ENCODE measurements around the gene C22orf39. TPM values are rescaled to one million over a fixed set of nuclear protein-coding genes. Genes with fewer than 3 reads are reported as not detected.
A peak's percentile ranks its signal among the peaks of the same experiment; 100 is the strongest.

Gene C22orf39
- total RNA-seq, 1 donor from 2014 or later, result 25.3 TPM

GRCh38 chr22:19397734-19398104, 49.8 kb downstream of the C22orf39 start:
- H3K27me3 ChIP-seq (ENCODE audit: control insufficient read depth, insufficient read depth, low read length), result no peaks in the 10 kb centered on the region
- DNase-seq (ENCODE audit: low read depth) (no peak), FAIRE-seq (peak; percentile 62)
- no peak for TF ChIP-seq CTCF (IDR thresholded peaks at IDR 0.05; ENCODE audit: insufficient read depth, low read length, severe bottlenecking)
- H3K36me3 ChIP-seq (ENCODE audit: control insufficient read depth, insufficient read depth, low read length), result peaks cover 35% of the 10 kb centered on the region
- H3K4me3 ChIP-seq (ENCODE audit: low read depth, low read length), result no peak overlapping the region

GRCh38 chr22:19396934-19397733, 50.4 kb downstream of the C22orf39 start:
- Histone ChIP-seq H3K36me3 (ENCODE audit: control insufficient read depth, insufficient read depth, low read length) (peaks cover 35% of the 10 kb centered on the region), H3K27me3 (ENCODE audit: control insufficient read depth, insufficient read depth, low read length) (no peaks in the 10 kb centered on the region), H3K4me3 (ENCODE audit: low read depth, low read length) (no peak overlapping the region)
- no peak for TF ChIP-seq CTCF (IDR thresholded peaks at IDR 0.05; ENCODE audit: insufficient read depth, low read length, severe bottlenecking)
- FAIRE-seq (no peak), DNase-seq (ENCODE audit: low read depth) (no peak)

GRCh38 chr22:19396561-19396933, 51.0 kb downstream of the C22orf39 start:
- Histone ChIP-seq H3K36me3 (ENCODE audit: control insufficient read depth, insufficient read depth, low read length) (peaks cover 40% of the 10 kb centered on the region), H3K4me3 (ENCODE audit: low read depth, low read length) (no peak overlapping the region), H3K27me3 (ENCODE audit: control insufficient read depth, insufficient read depth, low read length) (no peaks in the 10 kb centered on the region)
- no peak for TF ChIP-seq CTCF (IDR thresholded peaks at IDR 0.05; ENCODE audit: insufficient read depth, low read length, severe bottlenecking)
- no peak for FAIRE-seq
- DNase-seq (ENCODE audit: low read depth), result no peak

- no peak for TF ChIP-seq CTCF (IDR thresholded peaks at IDR 0.05; ENCODE audit: insufficient read depth, low read length, severe bottlenecking)
- FAIRE-seq (no peak), DNase-seq (ENCODE audit: low read depth) (no peak)
- no peaks in the 10 kb centered on the region for H3K27me3 ChIP-seq (ENCODE audit: control insufficient read depth, insufficient read depth, low read length)
- H3K4me3 ChIP-seq (ENCODE audit: low read depth, low read length), result no peak overlapping the region
- peaks cover 40% of the 10 kb centered on the region for H3K36me3 ChIP-seq (ENCODE audit: control insufficient read depth, insufficient read depth, low read length)
These were observed 52.2 kb downstream of the C22orf39 start for GRCh38 chr22:19395276-19395675.

- FAIRE-seq (no peak), DNase-seq (ENCODE audit: low read depth) (no peak)
- no peaks in the 10 kb centered on the region for H3K27me3 ChIP-seq (ENCODE audit: control insufficient read depth, insufficient read depth, low read length)
- TF ChIP-seq CTCF (IDR thresholded peaks at IDR 0.05; ENCODE audit: insufficient read depth, low read length, severe bottlenecking), result no peak
- H3K36me3 ChIP-seq (ENCODE audit: control insufficient read depth, insufficient read depth, low read length), result peaks cover 40% of the 10 kb centered on the region
- no peak overlapping the region for H3K4me3 ChIP-seq (ENCODE audit: low read depth, low read length)
These were observed 53.0 kb downstream of the C22orf39 start for GRCh38 chr22:19394274-19395050.
